Liver (tissue), 9 donors: ENCODE data around the gene PARD3. TPM values are rescaled to one million over a fixed set of nuclear protein-coding genes. Genes with fewer than 3 reads are reported as not detected.
"Not testable (repeated sequence)": the region's sequence is repeated elsewhere in the genome, so short reads cannot be mapped to it uniquely, and the experiment has no call there.

ENCODE experiments used
- DNase-seq: peaks from one replicate; pipeline ENCODE4 v3.0.0-alpha.2; 2017; ENCODE audit warnings: low spot score
- H3K27ac ChIP-seq, 2 donors: one replicate each; pipeline ENCODE4 v1.7.0; 2013; ENCODE audit warnings: inconsistent platforms in 2 of 2, low read length in 2 of 2, control low read depth in 1 of 2, low read depth in 1 of 2, mild to moderate bottlenecking in 1 of 2
- H3K27me3 ChIP-seq, 4 donors: one replicate each; pipeline versions ENCODE4 v1.6.1 to v1.7.0; 2013; ENCODE audit warnings: low read length in 3 of 4, inconsistent platforms in 1 of 4, mild to moderate bottlenecking in 1 of 4, moderate library complexity in 1 of 4; ENCODE audit not compliant: control insufficient read depth in 4 of 4, insufficient read depth in 4 of 4
- H3K36me3 ChIP-seq, 4 donors: one replicate each; pipeline versions ENCODE4 v1.6.1 to v1.7.0; 2013; ENCODE audit warnings: low read length in 3 of 4, mild to moderate bottlenecking in 3 of 4, low read depth in 1 of 4, moderate library complexity in 1 of 4; ENCODE audit not compliant: control insufficient read depth in 4 of 4, insufficient read depth in 3 of 4
- H3K4me1 ChIP-seq, 4 donors: one replicate each; pipeline versions ENCODE4 v1.6.1 to v1.7.0; 2013; ENCODE audit warnings: low read length in 3 of 4, mild to moderate bottlenecking in 3 of 4, moderate library complexity in 1 of 4; ENCODE audit not compliant: control insufficient read depth in 4 of 4, insufficient read depth in 4 of 4
- H3K4me3 ChIP-seq, 3 donors: one replicate each; pipeline versions ENCODE4 v1.6.1 to v1.7.0; 2013; ENCODE audit warnings: low read length in 3 of 3, control low read depth in 1 of 3, low read depth in 1 of 3, mild to moderate bottlenecking in 1 of 3
- H3K9ac ChIP-seq, 2 donors: one replicate each; pipeline ENCODE4 v1.7.0; 2013; ENCODE audit warnings: low read length in 2 of 2, mild to moderate bottlenecking in 2 of 2, moderate library complexity in 2 of 2, control low read depth in 1 of 2, low read depth in 1 of 2
- H3K9me3 ChIP-seq, 4 donors: one replicate each; pipeline versions ENCODE4 v1.6.1 to v1.7.0; 2013; ENCODE audit warnings: low read length in 3 of 4; ENCODE audit not compliant: control insufficient read depth in 4 of 4
- ATF3 ChIP-seq: IDR thresholded peaks from 2 replicates; pipeline ENCODE4 v1.6.1; 2016; ENCODE audit warnings: antibody characterized with exemption
- EGR1 ChIP-seq, 2 donors: IDR thresholded peaks; 2 replicates each; pipeline ENCODE4 v1.6.1; 2016 to 2018; ENCODE audit warnings: antibody characterized with exemption in 2 of 2, low read depth in 2 of 2
- FOXA1 ChIP-seq: IDR thresholded peaks from 2 replicates; pipeline ENCODE4 v1.6.1; 2016; ENCODE audit warnings: antibody characterized with exemption
- FOXA2 ChIP-seq: IDR thresholded peaks from 2 replicates; pipeline ENCODE4 v1.6.1; 2016; ENCODE audit warnings: antibody characterized with exemption
- GABPA ChIP-seq, 2 donors: IDR thresholded peaks in 1 of 2; conservative IDR thresholded peaks in 1 of 2; 2 replicates each; pipeline ENCODE4 v1.6.1; 2016; ENCODE audit warnings: antibody characterized with exemption in 2 of 2, mild to moderate bottlenecking in 1 of 2, moderate library complexity in 1 of 2
- HNF4A ChIP-seq, 2 donors: conservative IDR thresholded peaks; 2 replicates each; pipeline ENCODE4 v1.6.1; 2016; ENCODE audit warnings: antibody characterized with exemption in 2 of 2, mild to moderate bottlenecking in 2 of 2
- HNF4G ChIP-seq: IDR thresholded peaks from 2 replicates; pipeline ENCODE4 v1.6.1; 2016; ENCODE audit warnings: antibody characterized with exemption
- JUND ChIP-seq, 2 donors: IDR thresholded peaks; 2 replicates each; pipeline ENCODE4 v1.6.1; 2016; ENCODE audit warnings: antibody characterized with exemption in 2 of 2
- MAX ChIP-seq: IDR thresholded peaks from 2 replicates; pipeline ENCODE4 v1.6.1; 2016; ENCODE audit warnings: antibody characterized with exemption
- NR2F2 ChIP-seq: IDR thresholded peaks from 2 replicates; pipeline ENCODE4 v1.6.1; 2016; ENCODE audit warnings: antibody characterized with exemption
- RAD21 ChIP-seq, 2 donors: IDR thresholded peaks; 2 replicates each; pipeline ENCODE4 v1.6.1; 2016; ENCODE audit warnings: antibody characterized with exemption in 2 of 2, mild to moderate bottlenecking in 2 of 2
- REST ChIP-seq: IDR thresholded peaks from 2 replicates; pipeline ENCODE4 v1.6.1; 2016; ENCODE audit warnings: antibody characterized with exemption, mild to moderate bottlenecking
- RXRA ChIP-seq, 2 donors: IDR thresholded peaks; 2 replicates each; pipeline ENCODE4 v1.6.1; 2017 to 2018; ENCODE audit warnings: antibody characterized with exemption in 2 of 2, mild to moderate bottlenecking in 1 of 2
- SP1 ChIP-seq: IDR thresholded peaks from 2 replicates; pipeline ENCODE4 v1.6.1; 2018; ENCODE audit warnings: antibody characterized with exemption, mild to moderate bottlenecking
- TAF1 ChIP-seq: conservative IDR thresholded peaks from 2 replicates; pipeline ENCODE4 v1.6.1; 2016; ENCODE audit warnings: antibody characterized with exemption, mild to moderate bottlenecking
- WGBS: extraction: QIAGEN DNeasy Blood & Tissue Kit; methylation state at CpG from one replicate; pipeline ENCODE4 v1.1.7; 2013; 5-methylcytosine and 5-hydroxymethylcytosine counted together
- polyA plus RNA-seq, 2 donors: library from polyadenylated mRNA; stranded (reverse) in 1 of 2; unstranded in 1 of 2; fragments of 200-250 nt in 1 of 2; fragments of >200 nt in 1 of 2; fragmentation: Nextera tagmentation in 1 of 2; extraction: Ambion mirVana in 1 of 2; gene quantifications; one replicate each; pipeline versions ENCODE4 v1.2.1 to v1.2.3, GENCODE V29; 2013 to 2015
- total RNA-seq, 2 donors: library from RNA; depleted of rRNA; stranded (reverse); fragments of >200 nt; gene quantifications; one replicate each; pipeline ENCODE4 v1.2.3, GENCODE V29; 2014
- TF ChIP-seq, protein P1 (sequence below): IDR thresholded peaks from 2 replicates; pipeline ENCODE4 v1.6.1; 2016; ENCODE audit warnings: antibody characterized with exemption
- donor health status: healthy.
- donor health status: healthy.
- donor health status: healthy.
- donor health status: healthy.
- donor health status: healthy.

PARD3 gene
- total and polyA plus RNA-seq, 4 donors = 12.3 to 43.8 (median 13.5) TPM

GRCh38 chr10:34647160-34647559, 167.9 kb downstream of the PARD3 start:
- 54% methylated on average over 7 of the region's 7 CpGs for WGBS
- H3K9me3 ChIP-seq = no peaks in the 10 kb centered on the region
- H3K27ac ChIP-seq = no peak overlapping the region
- TF ChIP-seq REST (no peak), SP1 (no peak), NR2F2 (no peak), HNF4G (no peak), ATF3 (no peak), HNF4A (conservative IDR thresholded peaks at IDR 0.05) (no peak), FOXA2 (no peak), RXRA (IDR thresholded peaks at IDR 0.05) (no peak)
- TF ChIP-seq, protein P1, sequence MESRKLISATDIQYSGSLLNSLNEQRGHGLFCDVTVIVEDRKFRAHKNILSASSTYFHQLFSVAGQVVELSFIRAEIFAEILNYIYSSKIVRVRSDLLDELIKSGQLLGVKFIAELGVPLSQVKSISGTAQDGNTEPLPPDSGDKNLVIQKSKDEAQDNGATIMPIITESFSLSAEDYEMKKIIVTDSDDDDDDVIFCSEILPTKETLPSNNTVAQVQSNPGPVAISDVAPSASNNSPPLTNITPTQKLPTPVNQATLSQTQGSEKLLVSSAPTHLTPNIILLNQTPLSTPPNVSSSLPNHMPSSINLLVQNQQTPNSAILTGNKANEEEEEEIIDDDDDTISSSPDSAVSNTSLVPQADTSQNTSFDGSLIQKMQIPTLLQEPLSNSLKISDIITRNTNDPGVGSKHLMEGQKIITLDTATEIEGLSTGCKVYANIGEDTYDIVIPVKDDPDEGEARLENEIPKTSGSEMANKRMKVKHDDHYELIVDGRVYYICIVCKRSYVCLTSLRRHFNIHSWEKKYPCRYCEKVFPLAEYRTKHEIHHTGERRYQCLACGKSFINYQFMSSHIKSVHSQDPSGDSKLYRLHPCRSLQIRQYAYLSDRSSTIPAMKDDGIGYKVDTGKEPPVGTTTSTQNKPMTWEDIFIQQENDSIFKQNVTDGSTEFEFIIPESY = no peak
- no peak overlapping the region for H3K9ac ChIP-seq
- no peak overlapping the region for H3K4me3 ChIP-seq
- H3K36me3 ChIP-seq = no peaks in the 10 kb centered on the region
- no peak for DNase-seq
- H3K4me1 ChIP-seq = no peaks in the 10 kb centered on the region
- H3K27me3 ChIP-seq = no peaks in the 10 kb centered on the region

GRCh38 chr10:34646331-34646730, 168.8 kb downstream of the PARD3 start:
- no peaks in the 10 kb centered on the region for H3K27me3 ChIP-seq
- no peak for DNase-seq
- no peaks in the 10 kb centered on the region for H3K36me3 ChIP-seq
- no peaks in the 10 kb centered on the region for H3K4me1 ChIP-seq
- no peak overlapping the region for H3K9ac ChIP-seq
- no peak overlapping the region for H3K4me3 ChIP-seq
- H3K9me3 ChIP-seq = no peaks in the 10 kb centered on the region
- WGBS = 94% methylated on average over 6 of the region's 6 CpGs
- TF ChIP-seq JUND (IDR thresholded peaks at IDR 0.05) = no peak
- TF ChIP-seq GABPA (IDR thresholded peaks at IDR 0.05 in 1 of 2, conservative IDR thresholded peaks at IDR 0.05 in 1 of 2) = no peak
- TF ChIP-seq, protein P1 = no peak
- TF ChIP-seq FOXA1 = no peak
- TF ChIP-seq RXRA (IDR thresholded peaks at IDR 0.05) = no peak
- TF ChIP-seq MAX = no peak
- TF ChIP-seq NR2F2 = no peak
- no peak for TF ChIP-seq TAF1
- no peak for TF ChIP-seq FOXA2
- no peak for TF ChIP-seq RAD21 (IDR thresholded peaks at IDR 0.05)
- no peak for TF ChIP-seq EGR1 (IDR thresholded peaks at IDR 0.05; ENCODE audit: low read depth in 2 of 2)
- H3K27ac ChIP-seq = no peak overlapping the region

DNA sequence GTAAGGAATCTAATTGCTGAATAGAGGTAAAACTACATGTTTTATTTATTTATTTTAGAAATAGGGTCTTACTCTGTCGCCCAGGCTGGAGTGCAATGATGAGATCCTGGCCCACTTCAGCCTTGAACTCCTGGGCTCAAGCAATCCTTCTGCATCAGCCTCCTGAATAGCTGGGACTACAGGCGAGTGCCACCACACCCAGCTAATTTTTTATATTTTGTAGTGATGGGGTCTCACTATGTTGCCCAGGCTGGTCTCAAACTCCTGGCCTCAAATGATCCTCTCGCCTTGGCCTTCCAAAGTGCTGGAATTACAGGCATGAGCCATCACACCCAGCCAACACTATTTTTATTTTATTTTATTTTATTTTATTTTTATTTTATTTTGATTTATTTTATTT, 170.3 kb downstream of the PARD3 start:
- H3K27ac ChIP-seq, H3K36me3 ChIP-seq, H3K9me3 ChIP-seq, DNase-seq, H3K9ac ChIP-seq, H3K4me1 ChIP-seq, H3K4me3 ChIP-seq, H3K27me3 ChIP-seq: not testable (repeated sequence)
- 98% methylated on average over 3 of the region's 3 CpGs for WGBS
